Measurements from ENCODE around the gene JPH2. TPM values are rescaled to one million over a fixed set of nuclear protein-coding genes. Genes with fewer than 3 reads are reported as not detected.
A peak's percentile ranks its signal among the peaks of the same experiment; 100 is the strongest.

JPH2 gene
- total RNA-seq, 6 donors from 2014 or later: 3.5 to 9.2 (median 5.0) TPM

DNA sequence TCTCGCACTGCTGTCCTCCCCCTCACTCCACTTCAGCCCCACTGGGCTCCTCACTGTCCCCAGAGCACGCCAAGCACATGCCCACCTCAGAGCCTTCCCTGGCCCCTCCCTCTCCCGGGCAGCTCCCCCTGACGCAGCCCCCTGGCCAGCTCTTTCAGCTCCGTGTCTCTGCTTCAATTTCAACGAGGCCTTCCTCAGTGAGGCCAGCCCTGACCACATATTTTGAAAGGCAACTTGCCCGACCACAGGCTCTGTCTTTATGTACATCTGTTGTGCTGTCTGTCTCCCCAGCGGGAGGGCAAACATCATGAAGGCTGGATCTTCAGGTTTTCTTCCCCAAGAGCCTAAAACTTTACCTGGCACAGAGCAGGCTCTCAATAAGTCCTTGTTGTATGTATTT is 44.6 kb downstream of the JPH2 start:
- no peak for TF ChIP-seq EP300 (IDR thresholded peaks at IDR 0.05)
- TF ChIP-seq, protein P1, sequence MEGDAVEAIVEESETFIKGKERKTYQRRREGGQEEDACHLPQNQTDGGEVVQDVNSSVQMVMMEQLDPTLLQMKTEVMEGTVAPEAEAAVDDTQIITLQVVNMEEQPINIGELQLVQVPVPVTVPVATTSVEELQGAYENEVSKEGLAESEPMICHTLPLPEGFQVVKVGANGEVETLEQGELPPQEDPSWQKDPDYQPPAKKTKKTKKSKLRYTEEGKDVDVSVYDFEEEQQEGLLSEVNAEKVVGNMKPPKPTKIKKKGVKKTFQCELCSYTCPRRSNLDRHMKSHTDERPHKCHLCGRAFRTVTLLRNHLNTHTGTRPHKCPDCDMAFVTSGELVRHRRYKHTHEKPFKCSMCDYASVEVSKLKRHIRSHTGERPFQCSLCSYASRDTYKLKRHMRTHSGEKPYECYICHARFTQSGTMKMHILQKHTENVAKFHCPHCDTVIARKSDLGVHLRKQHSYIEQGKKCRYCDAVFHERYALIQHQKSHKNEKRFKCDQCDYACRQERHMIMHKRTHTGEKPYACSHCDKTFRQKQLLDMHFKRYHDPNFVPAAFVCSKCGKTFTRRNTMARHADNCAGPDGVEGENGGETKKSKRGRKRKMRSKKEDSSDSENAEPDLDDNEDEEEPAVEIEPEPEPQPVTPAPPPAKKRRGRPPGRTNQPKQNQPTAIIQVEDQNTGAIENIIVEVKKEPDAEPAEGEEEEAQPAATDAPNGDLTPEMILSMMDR (IDR thresholded peaks at IDR 0.05): no peak
- no peak for TF ChIP-seq POLR2A (IDR thresholded peaks at IDR 0.05)
- no peak for TF ChIP-seq POLR2AphosphoS5 (IDR thresholded peaks at IDR 0.05)
- H3K27ac ChIP-seq: no peak overlapping the region
- H3K4me3 ChIP-seq: no peak overlapping the region
- H3K36me3 ChIP-seq: no peaks in the 10 kb centered on the region
- H3K27me3 ChIP-seq: no peaks in the 10 kb centered on the region
- ATAC-seq (ENCODE audit: low FRiP score in 2 of 2): no peak
- WGBS, 2 donors: 31 to 36% methylated on average over 8 of the region's 8 CpGs
- no peaks in the 10 kb centered on the region for H3K4me1 ChIP-seq
- DNase-seq: no peak
- no peaks in the 10 kb centered on the region for H3K9me3 ChIP-seq

DNA sequence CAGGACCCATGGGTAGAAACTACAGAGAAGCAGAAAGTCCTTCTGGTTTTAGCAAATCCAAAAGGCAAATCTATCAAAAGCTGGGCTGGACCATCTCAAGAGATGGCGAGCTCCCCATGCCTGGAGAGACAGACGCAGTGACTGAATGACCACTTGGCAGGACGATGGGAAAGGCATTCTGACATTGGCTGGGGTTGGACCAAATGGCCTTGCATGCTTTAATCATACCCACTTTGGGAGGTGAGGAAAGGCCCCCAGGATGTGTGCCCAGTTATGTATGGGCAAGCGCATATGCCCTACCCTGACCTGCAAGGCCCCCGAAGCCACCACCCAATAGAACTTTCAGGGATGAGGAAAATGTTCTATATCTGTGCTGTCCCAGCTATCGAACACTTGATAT is 45.1 kb downstream of the JPH2 start:
- Histone ChIP-seq H3K27me3 (no peaks in the 10 kb centered on the region), H3K27ac (no peak overlapping the region), H3K4me3 (no peak overlapping the region), H3K9me3 (no peaks in the 10 kb centered on the region), H3K36me3 (no peaks in the 10 kb centered on the region), H3K4me1 (peaks cover 0 to 3% (median 0%) of the 10 kb centered on the region in 4 donors)
- TF ChIP-seq, protein P1 (IDR thresholded peaks at IDR 0.05): no peak
- TF ChIP-seq EP300 (IDR thresholded peaks at IDR 0.05) (no peak), POLR2A (IDR thresholded peaks at IDR 0.05) (no peak), POLR2AphosphoS5 (IDR thresholded peaks at IDR 0.05) (no peak)
- 77 to 91% methylated on average over 3 to 6 of the region's 6 CpGs for WGBS, 2 donors
- DNase-seq (no peak), ATAC-seq (ENCODE audit: low FRiP score in 2 of 2) (no peak)

DNA sequence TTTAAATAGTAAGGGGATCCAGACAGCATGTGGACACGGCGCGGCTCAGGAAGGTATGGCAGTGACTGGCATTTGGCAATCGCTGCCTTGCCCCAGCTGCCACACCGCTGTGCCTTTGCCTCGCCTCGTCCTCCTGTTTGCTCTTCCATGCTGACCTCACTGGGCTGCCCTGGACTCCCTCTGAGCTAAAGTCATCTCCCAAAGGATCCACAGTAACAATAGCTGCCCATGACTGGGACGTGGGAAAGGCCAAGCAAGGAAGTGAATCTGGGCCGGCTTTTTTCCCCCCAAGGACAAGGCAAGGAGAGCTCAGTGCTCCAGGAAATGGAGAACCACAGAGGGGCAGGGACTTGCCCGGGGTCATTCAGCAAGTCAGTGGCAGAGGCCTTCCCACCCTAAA is 48.1 kb downstream of the JPH2 start:
- Histone ChIP-seq H3K36me3 (no peaks in the 10 kb centered on the region), H3K27me3 (no peaks in the 10 kb centered on the region), H3K9me3 (no peaks in the 10 kb centered on the region), H3K4me3 (no peak overlapping the region), H3K27ac (no peak overlapping the region), H3K4me1 (peaks cover 0 to 4% (median 0%) of the 10 kb centered on the region in 4 donors)
- ATAC-seq (ENCODE audit: low FRiP score in 2 of 2) (no peak), DNase-seq (no peak)
- TF ChIP-seq, protein P1 (IDR thresholded peaks at IDR 0.05): no peak
- no peak for TF ChIP-seq POLR2AphosphoS5 (IDR thresholded peaks at IDR 0.05)
- no peak for TF ChIP-seq EP300 (IDR thresholded peaks at IDR 0.05)
- TF ChIP-seq POLR2A (IDR thresholded peaks at IDR 0.05): no peak
- WGBS, 2 donors: 60 to 61% methylated on average over 10 of the region's 10 CpGs

DNA sequence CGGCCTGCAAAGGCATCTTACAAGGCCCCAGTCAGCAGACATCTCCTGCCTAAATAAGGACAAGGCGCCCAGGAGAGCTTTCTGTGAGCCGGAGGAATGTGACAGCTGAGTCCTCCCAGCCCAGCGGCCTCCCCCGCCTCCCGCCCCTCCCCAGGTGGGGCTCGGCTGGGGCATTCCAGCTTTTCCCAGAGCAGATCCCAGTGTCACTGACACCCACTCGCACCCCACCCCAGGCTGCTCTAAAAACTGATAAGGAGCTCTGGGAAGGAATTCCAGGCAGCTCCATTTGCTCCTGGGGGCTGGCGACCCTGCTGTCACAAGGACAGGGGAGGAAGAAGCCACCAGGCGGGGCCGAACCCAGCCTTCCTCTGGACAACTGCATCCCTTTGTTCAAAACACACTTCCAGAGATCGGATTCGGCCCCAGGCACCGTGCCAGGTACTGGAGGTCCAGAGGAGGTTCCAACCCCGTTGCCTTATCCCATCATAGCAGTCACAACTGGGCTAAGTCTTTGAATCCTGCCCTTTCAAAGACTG is 49.7 kb downstream of the JPH2 start:
- DNase-seq: no peak

DNA sequence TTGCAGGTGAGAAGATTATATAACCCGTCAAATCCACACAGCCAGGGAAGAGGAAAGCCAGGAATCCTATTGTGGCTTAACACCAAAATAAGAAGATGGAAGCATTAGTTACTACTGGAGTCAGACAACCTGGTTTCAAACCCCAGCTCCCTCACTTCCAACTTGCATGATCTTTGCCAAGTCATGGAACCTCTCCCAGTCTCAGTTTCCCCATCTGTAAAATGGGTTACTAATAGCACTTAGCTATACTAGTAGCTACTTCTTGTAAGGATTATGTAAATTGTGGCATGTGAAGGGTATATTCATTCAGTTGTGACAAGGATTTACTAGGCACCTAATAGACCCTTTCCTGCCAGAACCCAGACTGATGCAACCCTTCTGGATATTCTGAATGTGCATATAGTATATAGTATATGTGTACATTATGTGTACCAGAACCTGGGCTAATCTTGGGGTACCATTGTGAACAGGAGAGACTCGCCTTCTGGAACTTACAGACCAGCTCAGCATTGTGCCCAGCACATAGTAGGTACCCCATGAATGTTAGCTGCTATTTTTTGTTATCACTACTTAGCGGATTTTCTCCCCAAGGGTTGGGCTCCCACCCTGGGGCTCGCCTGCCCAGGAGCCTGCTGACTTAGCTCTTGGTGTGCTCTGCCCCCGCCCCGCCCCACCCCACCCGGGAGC is 50.3 kb downstream of the JPH2 start:
- 61 to 64% methylated on average over 4 to 7 of the region's 7 CpGs for whole genome bisulfite sequencing, 2 donors
- no peaks in the 10 kb centered on the region for H3K9me3 ChIP-seq
- peaks cover 0 to 4% (median 0%) of the 10 kb centered on the region in 4 donors for H3K4me1 ChIP-seq
- no peaks in the 10 kb centered on the region for H3K36me3 ChIP-seq
- no peak overlapping the region for H3K4me3 ChIP-seq
- TF ChIP-seq POLR2A (IDR thresholded peaks at IDR 0.05) (no peak), POLR2AphosphoS5 (IDR thresholded peaks at IDR 0.05) (no peak), EP300 (IDR thresholded peaks at IDR 0.05) (no peak)
- TF ChIP-seq, protein P1 (IDR thresholded peaks at IDR 0.05): no peak
- H3K27ac ChIP-seq: peak overlapping the region in 1 of 4 donors; percentile 70
- no peaks in the 10 kb centered on the region for H3K27me3 ChIP-seq
- DNase-seq (no peak), ATAC-seq (ENCODE audit: low FRiP score in 2 of 2) (no peak)

More for the DNA sequence above, 49.7 kb downstream of the JPH2 start:
- WGBS, 2 donors: 30 to 37% methylated on average over 4 to 14 of the region's 15 CpGs
- ATAC-seq (ENCODE audit: low FRiP score in 2 of 2): no peak
- no peak overlapping the region for H3K4me3 ChIP-seq
- peaks cover 0 to 4% (median 0%) of the 10 kb centered on the region in 4 donors for H3K4me1 ChIP-seq
- no peaks in the 10 kb centered on the region for H3K36me3 ChIP-seq
- no peaks in the 10 kb centered on the region for H3K9me3 ChIP-seq
- no peaks in the 10 kb centered on the region for H3K27me3 ChIP-seq
- TF ChIP-seq POLR2AphosphoS5 (IDR thresholded peaks at IDR 0.05) (no peak), POLR2A (IDR thresholded peaks at IDR 0.05) (no peak), EP300 (IDR thresholded peaks at IDR 0.05) (no peak)
- H3K27ac ChIP-seq: peak overlapping the region in 3 of 4 donors; percentile 40 to 70 (median 61)
